Measurements from ENCODE around the gene TRIM24.

Gene TRIM24

GRCh38 chr7:138622841-138623240 is 162.8 kb downstream of the TRIM24 start:
- TF ChIP-seq POLR2AphosphoS5 (IDR thresholded peaks at IDR 0.05; ENCODE audit: low read depth, low read length): no peak
- no peak for TF ChIP-seq POU2F2 (IDR thresholded peaks at IDR 0.05; ENCODE audit: low read depth, low read length)
- no peak for TF ChIP-seq PAX5 (IDR thresholded peaks at IDR 0.05; ENCODE audit: insufficient read depth, low read length, severe bottlenecking)
- TF ChIP-seq TAF1 (IDR thresholded peaks at IDR 0.05; ENCODE audit: low read depth, low read length): no peak
- TF ChIP-seq POLR2A (IDR thresholded peaks at IDR 0.05; ENCODE audit: low read depth, low read length): no peak
- no peak for TF ChIP-seq SPI1 (IDR thresholded peaks at IDR 0.05; ENCODE audit: low read depth, low read length)
- FAIRE-seq: no peak
- no peak for DNase-seq (ENCODE audit: insufficient read length, low spot score)

- TF ChIP-seq POLR2AphosphoS5 (IDR thresholded peaks at IDR 0.05; ENCODE audit: low read depth, low read length): no peak
- TF ChIP-seq SPI1 (IDR thresholded peaks at IDR 0.05; ENCODE audit: low read depth, low read length): peak; percentile 27; the same call in 1 of the 2 replicates
- TF ChIP-seq PAX5 (IDR thresholded peaks at IDR 0.05; ENCODE audit: insufficient read depth, low read length, severe bottlenecking): no peak
- DNase-seq (ENCODE audit: insufficient read length, low spot score): no peak
- FAIRE-seq: no peak
Measured at GRCh38 chr7:138625084-138625848, 165.2 kb downstream of the TRIM24 start.

GRCh38 chr7:138625849-138626230 is 165.8 kb downstream of the TRIM24 start:
- FAIRE-seq: no peak
- DNase-seq (ENCODE audit: insufficient read length, low spot score): no peak
- TF ChIP-seq POU2F2 (IDR thresholded peaks at IDR 0.05; ENCODE audit: low read depth, low read length) (no peak), SPI1 (IDR thresholded peaks at IDR 0.05; ENCODE audit: low read depth, low read length) (peak; percentile 44; the same call in 1 of the 2 replicates)

- FAIRE-seq: no peak
- no peak for TF ChIP-seq TAF1 (IDR thresholded peaks at IDR 0.05; ENCODE audit: low read depth, low read length)
- no peak for DNase-seq (ENCODE audit: insufficient read length, low spot score)
Measured at GRCh38 chr7:138626846-138627245, 166.8 kb downstream of the TRIM24 start.

GRCh38 chr7:138627361-138627760 is 167.3 kb downstream of the TRIM24 start:
- FAIRE-seq: no peak
- no peak for TF ChIP-seq POLR2A (IDR thresholded peaks at IDR 0.05; ENCODE audit: low read depth, low read length)
- no peak for TF ChIP-seq POLR2AphosphoS5 (IDR thresholded peaks at IDR 0.05; ENCODE audit: low read depth, low read length)
- no peak for TF ChIP-seq POU2F2 (IDR thresholded peaks at IDR 0.05; ENCODE audit: low read depth, low read length)
- no peak for TF ChIP-seq TAF1 (IDR thresholded peaks at IDR 0.05; ENCODE audit: low read depth, low read length)
- TF ChIP-seq PAX5 (IDR thresholded peaks at IDR 0.05; ENCODE audit: insufficient read depth, low read length, severe bottlenecking): no peak
- TF ChIP-seq SPI1 (IDR thresholded peaks at IDR 0.05; ENCODE audit: low read depth, low read length): no peak
- DNase-seq (ENCODE audit: insufficient read length, low spot score): no peak

GRCh38 chr7:138630059-138630610 is 170.1 kb downstream of the TRIM24 start:
- FAIRE-seq: no peak
- TF ChIP-seq SPI1 (IDR thresholded peaks at IDR 0.05; ENCODE audit: low read depth, low read length) (no peak), PAX5 (IDR thresholded peaks at IDR 0.05; ENCODE audit: insufficient read depth, low read length, severe bottlenecking) (no peak), POLR2AphosphoS5 (IDR thresholded peaks at IDR 0.05; ENCODE audit: low read depth, low read length) (no peak), POLR2A (IDR thresholded peaks at IDR 0.05; ENCODE audit: low read depth, low read length) (no peak), TAF1 (IDR thresholded peaks at IDR 0.05; ENCODE audit: low read depth, low read length) (no peak), POU2F2 (IDR thresholded peaks at IDR 0.05; ENCODE audit: low read depth, low read length) (no peak)
- DNase-seq (ENCODE audit: insufficient read length, low spot score): no peak

- FAIRE-seq (no peak), DNase-seq (ENCODE audit: insufficient read length, low spot score) (no peak)
- TF ChIP-seq TAF1 (IDR thresholded peaks at IDR 0.05; ENCODE audit: low read depth, low read length) (no peak), POLR2AphosphoS5 (IDR thresholded peaks at IDR 0.05; ENCODE audit: low read depth, low read length) (no peak), POLR2A (IDR thresholded peaks at IDR 0.05; ENCODE audit: low read depth, low read length) (no peak), PAX5 (IDR thresholded peaks at IDR 0.05; ENCODE audit: insufficient read depth, low read length, severe bottlenecking) (no peak), POU2F2 (IDR thresholded peaks at IDR 0.05; ENCODE audit: low read depth, low read length) (no peak), SPI1 (IDR thresholded peaks at IDR 0.05; ENCODE audit: low read depth, low read length) (no peak)
Measured at GRCh38 chr7:138632384-138632783, 172.3 kb downstream of the TRIM24 start.

GRCh38 chr7:138632826-138633602 is 173.0 kb downstream of the TRIM24 start:
- FAIRE-seq (no peak), DNase-seq (ENCODE audit: insufficient read length, low spot score) (no peak)
- TF ChIP-seq TAF1 (IDR thresholded peaks at IDR 0.05; ENCODE audit: low read depth, low read length) (no peak), SPI1 (IDR thresholded peaks at IDR 0.05; ENCODE audit: low read depth, low read length) (no peak), POU2F2 (IDR thresholded peaks at IDR 0.05; ENCODE audit: low read depth, low read length) (no peak), POLR2AphosphoS5 (IDR thresholded peaks at IDR 0.05; ENCODE audit: low read depth, low read length) (no peak), PAX5 (IDR thresholded peaks at IDR 0.05; ENCODE audit: insufficient read depth, low read length, severe bottlenecking) (no peak), POLR2A (IDR thresholded peaks at IDR 0.05; ENCODE audit: low read depth, low read length) (no peak)
